ENCODE data around the gene TSPAN32.
"Not testable (repeated sequence)": the region's sequence is repeated elsewhere in the genome, so short reads cannot be mapped to it uniquely, and the experiment has no call there.

TSPAN32 gene

DNA sequence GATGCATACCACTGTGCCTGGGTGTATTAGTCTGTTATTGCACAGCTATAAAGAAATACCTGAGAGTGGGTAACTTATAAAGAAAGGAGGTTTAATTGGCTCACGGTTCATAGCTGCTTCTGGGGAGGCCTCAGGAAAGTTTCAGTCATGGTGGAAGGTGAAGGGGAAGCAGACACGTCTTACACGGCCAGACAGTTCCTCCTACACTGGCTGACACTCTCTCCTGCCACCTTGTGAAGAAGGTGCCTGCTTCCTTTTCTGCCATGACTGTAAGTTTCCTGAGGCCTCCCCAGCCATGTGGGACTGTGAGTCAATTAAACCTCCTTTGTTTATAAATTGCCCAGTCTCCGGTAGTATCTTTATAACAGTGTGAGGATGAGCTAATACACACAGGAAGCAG, 41.7 kb downstream of the TSPAN32 start:
- no peak for DNase-seq

DNA sequence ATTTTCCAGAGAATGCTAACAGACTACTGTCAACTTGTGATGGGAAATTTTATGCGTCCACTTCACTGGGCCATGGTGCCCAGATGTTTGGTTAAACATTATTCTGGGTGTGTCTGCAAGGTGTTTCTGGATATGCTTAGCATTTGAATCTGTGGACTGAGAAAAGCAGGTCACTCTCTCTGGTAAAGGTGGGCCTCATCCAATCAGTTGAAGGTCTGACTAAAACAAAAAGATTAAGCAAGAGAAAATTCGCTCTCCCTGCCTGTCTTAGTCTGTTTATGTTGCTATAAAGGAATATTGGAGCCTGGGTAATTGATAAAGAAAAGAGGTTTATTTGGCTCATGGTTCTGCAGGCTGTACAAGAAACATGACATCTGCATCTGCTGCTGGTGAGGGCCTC, 43.2 kb downstream of the TSPAN32 start:
- DNase-seq, result no peak

DNA sequence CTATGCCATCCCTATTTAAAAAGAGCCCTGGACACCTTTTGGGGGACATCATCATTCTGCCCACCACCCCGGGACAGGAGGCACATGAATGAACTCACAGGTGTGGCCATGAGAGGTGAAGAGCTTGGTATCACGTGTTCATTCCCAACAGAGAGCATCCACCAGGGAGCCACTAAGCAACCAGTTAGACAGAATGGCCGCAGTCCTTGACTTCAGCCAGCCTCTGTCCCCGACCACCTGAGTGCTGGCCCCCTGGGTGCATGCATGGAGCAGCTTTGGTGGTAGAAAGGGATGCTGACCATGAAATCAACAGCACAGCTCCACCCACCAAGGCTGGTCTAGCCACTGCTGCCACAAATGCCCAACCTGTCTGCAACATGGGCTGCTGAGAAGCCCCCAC, 44.2 kb downstream of the TSPAN32 start:
- no peak for DNase-seq

DNA sequence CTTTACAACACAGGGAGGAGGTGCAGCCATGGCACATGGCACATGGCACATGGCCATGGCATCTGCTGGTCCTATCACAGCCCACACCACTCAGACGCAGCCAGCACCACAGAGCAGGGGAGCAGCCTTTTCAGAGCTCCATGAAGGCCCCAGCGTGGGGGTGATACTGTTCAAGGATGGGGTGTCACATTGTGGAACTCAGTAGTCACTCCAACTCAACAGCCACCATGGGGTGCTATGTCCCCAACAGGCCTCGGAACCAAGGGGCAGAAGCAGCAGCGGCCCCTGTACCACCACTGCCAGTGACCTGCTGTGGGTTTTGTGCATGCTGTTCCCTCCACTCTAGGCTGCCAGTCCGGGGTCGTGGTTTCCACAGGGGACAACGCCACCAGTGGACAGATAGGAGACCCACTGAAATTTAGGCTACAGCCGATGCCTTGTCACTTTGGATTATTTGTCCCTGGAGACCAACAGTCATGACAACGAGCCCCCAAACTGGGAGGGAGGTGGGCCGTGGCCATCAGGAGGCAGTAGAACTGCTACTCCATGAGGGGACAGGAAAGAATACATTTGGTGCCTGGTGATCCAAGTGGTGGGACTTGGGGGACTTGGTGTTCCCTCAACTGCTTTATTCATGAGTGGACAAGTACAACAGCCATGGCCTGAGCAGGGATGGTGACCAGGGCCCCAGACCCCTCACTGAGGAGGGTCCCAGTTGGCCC, 44.9 kb downstream of the TSPAN32 start:
- no peak for DNase-seq

DNA sequence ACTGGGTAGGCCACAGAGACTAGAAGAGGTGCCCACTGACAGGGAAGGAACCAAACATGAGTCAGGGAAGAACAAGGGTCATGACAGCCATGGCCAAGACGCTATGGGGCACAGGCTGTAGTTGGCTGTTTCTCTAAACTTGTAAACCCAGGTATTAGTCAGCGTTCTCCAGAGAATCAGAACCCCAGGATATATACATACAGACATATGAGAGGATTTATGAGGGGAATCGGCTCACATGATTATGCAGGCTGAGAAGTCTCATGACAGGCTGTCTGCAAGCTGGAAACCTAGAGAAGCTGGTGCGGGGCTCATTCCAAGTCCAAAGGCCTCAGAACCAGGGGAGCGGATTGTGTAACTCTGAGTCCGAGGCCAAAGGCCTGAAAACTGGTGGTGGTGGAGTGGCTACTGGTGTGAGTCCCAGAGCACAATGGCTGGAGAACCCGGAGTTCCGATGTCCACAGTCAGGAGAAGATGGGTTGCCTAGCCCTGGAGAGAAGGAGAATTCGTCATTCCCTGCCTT, 45.6 kb downstream of the TSPAN32 start:
- DNase-seq, result no peak

DNA sequence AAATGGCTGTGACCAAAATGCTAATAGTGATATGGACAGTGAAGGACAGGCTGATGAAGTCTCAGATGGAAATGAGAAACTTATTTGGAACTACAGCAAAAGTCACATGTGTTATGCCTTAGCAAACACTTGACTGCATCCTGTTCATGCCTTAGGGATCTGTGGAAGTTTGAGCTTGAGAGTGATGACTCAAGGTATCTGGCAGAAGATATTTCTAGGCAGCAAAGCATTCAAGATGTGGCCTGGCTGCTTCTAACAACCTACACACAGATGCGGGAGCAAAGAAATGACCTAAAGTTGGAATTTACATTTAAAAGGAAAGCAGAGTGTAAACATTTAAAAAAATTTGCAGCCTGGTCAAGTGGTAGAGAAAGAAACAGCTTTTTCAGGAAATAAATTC, 47.2 kb downstream of the TSPAN32 start:
- no peak for DNase-seq

DNA sequence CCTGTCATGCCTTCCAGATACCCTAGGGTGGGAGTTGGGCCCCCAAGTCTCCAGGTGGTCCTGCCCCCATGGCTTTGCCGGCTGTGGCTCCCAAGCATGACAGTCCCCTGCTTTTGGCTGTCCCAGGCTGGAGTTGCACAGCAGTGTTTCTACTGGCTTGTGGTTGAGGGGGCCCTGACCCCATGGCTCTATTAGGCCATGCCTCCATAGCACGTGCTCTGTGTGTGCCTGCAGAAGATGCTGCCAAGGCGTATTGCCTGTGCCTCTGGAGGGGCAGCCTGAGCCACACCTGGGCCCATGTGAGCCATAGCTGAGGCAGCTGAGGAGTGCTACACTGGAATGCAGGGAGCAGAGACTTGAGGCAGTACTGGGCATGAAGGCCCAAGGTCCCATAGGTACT, 49.9 kb downstream of the TSPAN32 start:
- DNase-seq, result no peak

DNA sequence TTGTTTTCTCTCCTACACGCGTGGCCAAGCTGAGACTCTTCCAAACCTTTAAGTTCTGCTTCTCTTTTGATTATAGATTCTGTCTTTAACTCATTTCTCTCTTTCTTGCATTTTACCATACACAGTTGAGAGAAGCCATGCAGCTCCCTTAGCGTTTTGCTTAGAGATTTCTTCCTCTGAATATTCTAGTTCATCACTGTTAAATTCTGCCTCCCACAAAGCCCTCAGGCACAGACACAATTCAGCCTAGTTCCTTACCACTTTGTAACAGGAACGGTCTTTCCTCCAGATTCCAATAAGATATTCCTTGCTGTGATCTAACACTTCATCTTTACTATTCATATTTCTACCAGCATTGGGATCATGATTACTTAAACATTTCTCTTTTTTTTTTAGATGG, 50.6 kb downstream of the TSPAN32 start:
- DNase-seq, result no peak

DNA sequence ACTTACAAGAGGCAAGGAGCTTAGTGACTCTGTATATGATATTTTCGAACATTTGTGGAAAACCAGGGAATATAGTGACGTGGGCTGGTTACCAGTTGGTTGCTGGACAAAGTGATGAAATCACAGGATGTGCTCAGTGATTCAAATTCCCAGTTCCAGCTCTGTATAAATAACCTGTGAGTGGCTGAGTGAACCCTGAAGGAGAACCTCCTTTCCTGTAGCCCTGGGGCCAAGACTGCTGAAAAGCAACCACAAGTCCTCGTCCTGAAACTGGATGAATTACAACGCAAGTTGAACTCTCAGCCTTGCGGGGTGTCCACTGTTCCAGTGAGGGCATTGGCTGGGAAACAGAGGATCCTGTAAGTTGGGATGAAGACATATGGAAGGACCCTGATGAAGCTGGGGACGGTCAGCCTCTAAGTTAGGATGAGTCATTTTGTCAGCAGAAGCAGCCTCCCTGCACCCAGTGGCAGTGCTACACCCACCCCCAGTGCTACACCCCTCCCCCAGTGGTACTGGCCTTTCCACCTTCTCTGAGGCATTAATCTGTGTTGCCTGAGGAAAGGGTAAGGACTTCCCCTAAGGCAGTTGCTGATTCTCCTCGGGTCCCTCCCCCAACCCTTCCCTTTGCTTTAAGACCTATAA, 53.3 kb downstream of the TSPAN32 start:
- DNase-seq, result no peak

DNA sequence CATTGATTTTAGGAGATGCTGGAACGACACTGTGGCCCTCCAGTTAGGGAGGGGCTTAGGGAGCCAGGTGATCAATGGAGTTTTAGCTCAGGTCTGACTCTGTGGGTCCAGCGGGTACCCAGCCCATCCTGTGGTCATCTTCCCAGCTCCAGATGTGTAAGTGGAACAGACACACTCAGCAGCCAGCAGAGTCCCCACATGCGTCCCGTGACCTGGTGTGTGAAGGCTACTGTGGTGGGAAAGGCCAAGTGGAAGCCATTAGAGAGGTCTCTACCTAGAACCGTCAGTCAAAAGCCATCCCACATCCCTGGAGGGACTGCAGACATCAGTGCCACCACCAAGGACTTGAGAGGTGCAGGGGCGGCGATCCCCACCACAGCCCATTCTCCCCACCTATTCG, 55.4 kb downstream of the TSPAN32 start:
- no peak for DNase-seq

DNA sequence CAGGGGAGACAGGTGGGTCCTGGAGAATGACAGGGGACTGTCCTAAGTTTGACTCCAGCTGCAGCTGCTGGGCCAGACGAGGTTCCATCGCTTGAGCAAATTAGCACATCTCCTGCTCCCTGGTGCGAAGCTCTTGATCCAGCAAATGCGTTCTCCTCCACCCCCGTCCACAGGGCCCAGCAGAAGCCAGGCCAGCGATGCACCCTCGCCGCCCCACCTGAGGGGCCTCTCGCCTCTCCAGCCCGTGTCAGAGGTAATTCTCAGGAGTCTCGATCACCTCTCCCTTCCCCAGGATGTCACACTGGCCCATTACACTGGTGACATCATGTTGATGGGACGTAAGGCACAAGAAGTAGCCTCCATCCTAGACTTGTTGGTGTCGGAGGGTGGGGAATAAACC, 55.8 kb downstream of the TSPAN32 start:
- DNase-seq, result not testable (repeated sequence)

DNA sequence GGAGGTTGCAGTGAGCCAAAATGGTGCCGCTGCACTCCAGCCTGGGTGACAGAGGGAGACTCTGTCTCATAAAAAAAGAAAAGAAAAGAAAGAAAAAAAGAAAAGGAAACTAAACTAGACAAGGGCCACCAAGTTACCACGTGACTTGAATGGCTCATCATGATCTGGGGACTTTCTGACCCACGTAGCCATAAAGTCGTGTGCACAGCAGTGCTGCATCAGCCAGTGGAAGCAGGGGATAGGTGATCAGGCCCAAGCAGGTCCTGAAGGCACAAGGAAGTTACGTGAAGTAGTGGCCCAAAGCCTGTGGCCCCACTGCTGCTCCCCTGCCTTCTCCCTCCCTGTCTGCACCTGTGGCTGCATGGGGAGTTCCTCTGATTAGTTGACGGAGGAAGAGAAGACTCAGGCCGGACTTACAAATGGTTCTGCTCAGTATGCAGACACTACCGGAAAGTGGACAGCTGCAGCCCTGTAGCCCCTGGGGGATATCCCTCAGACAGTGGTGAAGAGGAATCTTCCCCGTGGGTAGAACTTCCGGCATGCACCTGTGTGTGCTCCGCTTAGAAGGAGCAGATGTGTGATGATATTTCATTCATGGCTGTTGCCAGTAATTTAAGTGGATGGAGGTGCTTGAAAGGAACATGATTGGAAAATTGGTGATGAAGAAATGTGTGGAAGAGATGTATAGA, 57.1 kb downstream of the TSPAN32 start:
- DNase-seq, result no peak

DNA sequence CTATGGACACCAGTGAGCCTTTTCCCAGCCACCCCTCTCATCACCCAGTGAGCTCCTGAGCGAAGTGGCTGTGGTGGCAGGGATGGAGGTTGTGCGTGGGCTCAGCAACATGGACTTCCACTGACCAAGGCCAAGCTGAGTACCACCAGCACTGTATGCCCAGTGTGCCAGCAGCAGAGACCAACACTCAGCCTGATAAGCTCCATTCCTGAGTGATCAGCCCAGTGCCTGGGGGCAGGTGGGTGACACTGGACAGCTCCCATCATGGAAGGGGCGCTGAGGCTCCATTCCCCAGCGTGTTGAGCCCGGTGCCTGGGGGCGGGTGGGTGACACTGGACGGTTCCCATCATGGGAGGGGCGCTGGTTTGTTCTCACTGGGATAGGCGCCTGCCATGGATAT, 57.7 kb downstream of the TSPAN32 start:
- no peak for DNase-seq

DNA sequence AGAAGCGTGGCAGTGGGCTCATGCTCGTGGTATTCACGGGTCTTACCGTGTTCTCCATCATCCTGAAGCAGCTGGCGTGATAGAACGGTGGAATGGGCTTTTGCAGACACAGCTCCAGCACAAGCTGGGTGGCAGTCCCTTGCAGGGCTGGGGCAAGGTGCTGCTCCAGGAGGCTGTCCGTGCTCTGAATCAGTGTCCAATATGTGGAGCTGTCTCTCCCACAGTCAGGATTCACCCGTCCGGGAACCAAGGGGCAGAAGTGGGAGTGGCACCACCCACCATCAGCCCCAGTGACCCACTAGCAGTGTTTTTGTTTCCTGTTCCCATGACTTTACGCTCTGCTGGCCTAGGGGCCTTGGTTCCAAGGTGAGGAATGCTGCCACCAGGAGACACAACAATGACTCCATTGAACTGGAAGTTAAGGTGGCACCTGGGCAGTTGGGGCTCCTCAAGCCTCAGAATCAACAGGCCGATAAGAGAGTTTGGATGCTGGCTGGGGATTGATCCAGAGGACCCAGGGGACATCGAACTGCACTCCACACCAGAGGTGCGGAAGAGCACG, 58.3 kb downstream of the TSPAN32 start:
- DNase-seq, result no peak

DNA sequence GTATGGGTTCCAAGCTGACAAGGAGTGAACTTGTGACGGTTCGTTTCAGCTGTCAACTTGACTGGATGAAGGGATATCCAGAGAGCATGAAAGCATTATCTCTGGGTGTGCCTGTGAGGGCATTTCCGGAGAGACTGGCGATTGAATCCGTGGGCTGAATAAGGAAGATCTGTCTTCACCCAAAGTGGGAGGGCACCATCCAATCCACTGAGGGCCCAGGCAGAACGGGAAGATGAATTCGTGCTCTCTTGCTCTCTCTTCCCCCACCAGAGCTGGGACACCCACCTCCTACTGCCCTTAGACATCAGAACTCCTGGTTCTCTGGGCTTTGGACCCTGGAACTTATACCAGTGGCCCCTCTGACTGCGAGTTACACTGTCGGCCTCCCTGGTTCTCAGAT, 59.8 kb downstream of the TSPAN32 start:
- DNase-seq, result no peak

DNA sequence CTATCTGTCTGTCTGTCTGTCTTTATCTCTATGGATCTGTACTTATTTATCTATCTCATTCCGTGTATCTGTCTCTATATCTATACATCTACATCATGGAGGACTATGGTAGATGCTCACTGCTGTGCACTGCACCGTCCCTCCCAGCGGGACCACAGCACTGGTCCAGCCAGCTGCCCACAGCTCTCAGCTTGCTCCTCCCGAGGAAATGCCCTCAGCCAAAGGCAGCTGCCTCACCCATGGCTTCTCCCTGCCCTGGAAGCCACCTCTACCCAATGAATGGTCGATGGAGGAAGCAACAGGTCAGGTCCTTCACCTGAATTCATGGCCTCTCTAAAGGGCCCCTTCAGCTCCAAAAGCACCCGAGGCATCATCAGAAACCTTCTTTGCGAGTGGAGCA, 60.6 kb downstream of the TSPAN32 start:
- no peak for DNase-seq

DNA sequence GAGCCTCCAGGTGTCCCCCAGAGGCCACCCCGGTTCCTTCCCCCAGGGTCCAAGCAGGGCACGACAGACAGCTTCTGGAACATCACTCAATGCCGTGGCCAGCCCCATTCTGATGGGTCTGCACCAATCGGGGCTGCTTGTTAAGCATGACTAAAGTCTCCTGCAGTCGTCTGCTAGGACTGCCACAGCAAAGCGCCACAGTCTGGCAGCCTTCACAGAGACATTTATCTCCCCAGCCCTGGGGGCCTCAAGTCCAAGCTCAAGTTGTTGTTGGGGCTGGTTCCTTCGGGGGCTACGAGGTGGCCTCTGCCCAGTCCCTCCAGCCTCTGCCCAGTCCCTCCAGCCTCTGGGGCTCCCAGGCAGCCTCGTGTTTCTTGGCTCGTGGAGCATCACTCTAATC, 61.3 kb downstream of the TSPAN32 start:
- DNase-seq, result no peak

DNA sequence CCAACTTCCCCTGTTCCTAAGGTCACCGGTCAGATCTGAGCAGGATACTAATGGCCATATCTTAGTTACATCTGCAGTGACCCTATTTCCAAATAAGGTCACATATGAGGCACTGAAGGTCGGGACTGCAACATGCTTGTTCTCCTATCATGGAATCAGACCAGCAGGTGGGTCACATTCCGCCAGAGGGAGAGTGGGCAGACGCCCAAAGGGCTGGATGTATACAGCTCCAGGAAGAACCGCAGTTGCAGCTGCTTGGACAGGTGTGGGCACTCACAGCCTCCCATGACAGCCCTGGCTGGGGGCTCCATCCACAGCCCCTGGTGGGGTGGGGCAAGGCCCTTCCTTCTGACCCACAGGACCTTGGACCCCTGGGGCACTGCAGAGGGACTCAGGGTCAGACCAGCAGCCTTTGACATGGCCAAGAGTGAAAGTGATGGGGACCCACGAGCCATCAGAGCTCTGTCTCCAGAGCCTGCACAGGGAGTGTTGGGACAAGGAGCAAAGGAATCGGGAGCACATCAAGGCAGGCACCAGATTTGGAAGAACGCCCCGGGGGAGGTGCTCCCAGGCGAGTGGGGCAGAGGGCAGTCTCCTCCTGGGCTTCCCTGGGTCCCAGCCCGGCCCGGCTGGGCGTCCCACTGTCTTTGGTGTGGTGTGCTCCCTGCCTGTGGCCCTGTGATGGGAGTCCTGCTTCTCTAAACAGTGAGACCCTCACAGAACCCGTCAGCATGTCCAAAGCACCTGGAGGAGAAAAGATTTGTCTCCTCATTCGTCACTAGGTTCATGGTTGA, 62.0 kb downstream of the TSPAN32 start:
- DNase-seq, result no peak

DNA sequence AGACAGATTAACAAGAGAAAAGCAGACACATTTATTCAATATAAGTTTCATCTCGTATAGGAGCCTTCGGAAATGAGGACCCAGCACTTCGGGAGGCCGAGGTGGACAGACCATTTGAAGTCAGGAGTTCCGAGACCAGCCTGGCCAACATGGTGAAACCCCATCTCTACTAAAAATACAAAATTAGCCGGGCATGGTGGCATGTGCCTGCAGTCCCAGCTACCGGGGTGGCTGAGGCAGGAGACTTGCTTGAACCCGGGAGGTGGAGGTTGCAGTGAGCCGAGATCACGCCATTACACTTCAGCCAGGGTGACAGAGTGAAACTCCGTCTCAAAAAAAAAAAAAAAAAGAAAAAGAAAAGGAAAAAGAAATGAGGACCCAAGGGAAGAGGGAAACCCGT, 62.6 kb downstream of the TSPAN32 start:
- DNase-seq, result not testable (repeated sequence)

DNA sequence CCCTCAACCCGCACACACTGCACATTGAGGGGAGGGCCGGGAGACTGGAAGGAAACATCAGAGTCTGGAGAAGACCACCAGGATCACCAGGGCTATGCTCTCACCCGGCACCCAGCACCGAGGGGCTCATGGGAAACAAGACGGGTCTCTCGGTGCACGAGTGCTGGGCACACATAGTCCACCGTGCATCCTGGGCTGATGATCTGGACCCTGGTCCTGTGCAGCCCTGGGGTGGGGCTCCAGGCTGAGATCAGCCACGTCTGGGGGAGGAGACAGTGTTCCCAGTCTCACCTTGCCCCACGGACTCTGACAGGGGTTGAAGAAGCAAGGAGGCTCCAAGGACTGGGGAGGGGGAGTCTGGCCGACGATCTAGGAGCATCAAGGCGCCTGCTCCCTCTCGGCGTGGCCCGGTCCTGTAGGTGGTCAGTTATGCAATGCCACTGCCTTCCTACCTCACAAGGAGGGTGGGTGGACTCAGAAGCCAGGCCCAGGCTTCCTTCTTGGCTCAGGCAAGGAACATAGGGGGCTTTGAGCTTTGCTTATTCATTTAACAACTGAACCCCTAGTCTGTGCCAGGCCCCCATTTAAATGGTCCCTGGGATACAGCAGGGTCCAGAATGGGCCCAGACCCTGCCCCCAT, 63.9 kb downstream of the TSPAN32 start:
- DNase-seq, result no peak

DNA sequence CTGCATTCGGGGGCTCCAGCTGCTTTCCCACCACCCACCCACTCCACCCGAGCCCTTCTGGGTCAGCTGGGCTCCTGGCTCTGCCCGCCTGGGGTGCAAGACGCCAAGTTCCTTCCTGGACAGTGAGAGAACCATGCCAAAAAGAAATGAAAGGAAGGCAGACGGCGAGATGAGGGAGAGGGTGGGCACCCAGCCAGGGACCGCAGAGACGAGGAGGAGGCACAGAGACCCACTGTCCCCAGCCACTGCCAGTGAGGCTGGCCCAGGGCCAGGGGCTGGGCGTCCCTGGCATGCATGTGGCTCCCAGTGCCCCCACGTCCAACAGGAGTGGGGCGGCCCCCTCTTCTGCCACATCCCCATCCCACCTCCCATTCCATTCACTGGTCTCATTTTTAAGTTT, 64.5 kb downstream of the TSPAN32 start:
- DNase-seq, result no peak

DNA sequence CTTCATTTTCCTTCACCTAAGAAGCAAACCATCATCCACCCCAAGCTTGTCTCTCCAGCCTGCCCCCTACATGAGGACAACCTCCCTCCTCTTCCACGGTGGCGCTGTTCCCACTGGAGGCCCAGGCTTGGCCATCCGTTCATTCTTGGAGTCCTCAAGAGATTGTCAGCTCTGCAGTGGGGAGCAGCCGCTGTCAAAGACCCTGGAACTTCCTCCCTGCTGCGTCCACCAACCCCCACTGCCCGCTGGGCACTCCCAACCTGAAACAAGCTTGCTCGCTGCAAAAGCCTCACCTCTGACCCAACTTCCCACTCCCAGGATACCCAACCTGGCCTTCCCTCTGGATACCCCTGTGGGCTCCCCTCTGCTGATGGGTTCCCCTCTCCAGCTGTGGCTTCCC, 64.9 kb downstream of the TSPAN32 start:
- DNase-seq, result no peak

Data from activated CD8-positive, alpha-beta memory T cell treated with anti-CD3 and anti-CD28 coated beads for 24 hours (primary cell).